HepG2 (cell line): ENCODE measurements around the gene PACS1. TPM values are rescaled to one million over a fixed set of nuclear protein-coding genes. Genes with fewer than 3 reads are reported as not detected.

Experiments used
- ATAC-seq: fragments of 200-7000 bp; cut with Tn5 transposase; 3 replicates; pipeline ENCODE4 v1.9.1; 2020; ENCODE audit warnings: mild to moderate bottlenecking, moderate library complexity
- BruUV-seq: library from RNA; stranded (reverse); fragments of 400-500 nt; replicated peaks from 2 replicates; lab custom pipeline; 2021; lab: Mats Ljungman, UMichigan
- CTCF ChIA-PET: fragments of 300-600 bp; formaldehyde crosslinking; extraction: SDS; loops from one replicate; lab custom pipeline; 2021; ENCODE audit warnings: low total read pairs, inconsistent platforms, low intra/inter-chr PET ratio; lab: Yijun Ruan, JAX
- POLR2A ChIA-PET: fragments of 350-600 bp; sonication (Branson Sonifier 250); formaldehyde crosslinking; loops from one replicate; lab custom pipeline; 2020; ENCODE audit warnings: antibody characterized with exemption, inconsistent platforms; lab: Yijun Ruan, JAX
- DNase-seq: peaks from one replicate; pipeline ENCODE4 v3.0.0-alpha.2; 2015; ENCODE audit warnings: low spot score
- FAIRE-seq: peaks from 3 replicates; lab custom pipeline; 2011; peaks lifted over from hg19 to GRCh38; lab: Jason Lieb, UNC
- H2AFZ ChIP-seq: one replicate; pipeline ENCODE4 v1.6.1; 2011; ENCODE audit warnings: low read length, inconsistent platforms
- H3K27ac ChIP-seq: fragments of 300-600 bp; 3 replicates; pipeline ENCODE4 v1.8.0; 2011; ENCODE audit warnings: mixed run types, mild to moderate bottlenecking, mixed read lengths, low read length, inconsistent platforms; ENCODE audit not compliant: insufficient read depth; ENCODE audit errors: extremely low read length
- H3K27me3 ChIP-seq, 2 experiments: fragments of 200-600 bp in 1 of 2; 2 replicates in 1 of 2; 3 replicates in 1 of 2; pipeline versions ENCODE4 v1.6.0 to v1.8.0; 2011; ENCODE audit warnings: low read length in 2 of 2, mild to moderate bottlenecking in 2 of 2, moderate library complexity in 2 of 2, inconsistent platforms in 1 of 2; ENCODE audit not compliant: insufficient read depth in 2 of 2, control insufficient read depth in 1 of 2
- H3K36me3 ChIP-seq, 2 experiments: fragments of 200-600 bp in 1 of 2; replicated peaks in 1 of 2; 2 replicates in 1 of 2; 3 replicates in 1 of 2; pipeline versions ENCODE4 v1.5.1 to v1.8.0; 2011; ENCODE audit warnings: low read length in 2 of 2, inconsistent platforms in 1 of 2; ENCODE audit not compliant: insufficient read depth in 2 of 2, control insufficient read depth in 1 of 2
- H3K4me1 ChIP-seq: 2 replicates; pipeline ENCODE4 v1.5.1; 2012; ENCODE audit warnings: low read length, inconsistent platforms; ENCODE audit not compliant: insufficient read depth
- H3K4me2 ChIP-seq: 2 replicates; pipeline ENCODE4 v1.6.0; 2011; ENCODE audit warnings: low read depth, low read length, inconsistent platforms
- H3K4me3 ChIP-seq, 3 experiments: fragments of 200-600 bp in 1 of 3; sonication (generic), shearing (Covaris generic) in 1 of 3; replicated peaks in 1 of 3; 2 replicates each; pipeline ENCODE4 v1.5.1; 2011 to 2016; ENCODE audit warnings: low read length in 3 of 3, inconsistent platforms in 2 of 3, low read depth in 2 of 3, mild to moderate bottlenecking in 2 of 3, control low read depth in 1 of 3, mixed read lengths in 1 of 3; ENCODE audit not compliant: insufficient read depth in 1 of 3
- H3K79me2 ChIP-seq: one replicate; pipeline ENCODE4 v1.6.1; 2011; ENCODE audit warnings: low read length, inconsistent platforms; ENCODE audit not compliant: insufficient read depth
- H3K9ac ChIP-seq: 2 replicates; pipeline ENCODE4 v1.6.0; 2011; ENCODE audit warnings: mild to moderate bottlenecking, low read depth, low read length, inconsistent platforms; ENCODE audit not compliant: insufficient read depth
- H3K9me3 ChIP-seq: 2 replicates; pipeline ENCODE4 v1.5.1; 2012; ENCODE audit warnings: mild to moderate bottlenecking, low read length
- H4K20me1 ChIP-seq: 2 replicates; pipeline ENCODE4 v1.6.0; 2011; ENCODE audit warnings: inconsistent platforms, mild to moderate bottlenecking, low read length, moderate library complexity; ENCODE audit not compliant: insufficient read depth
- ATF7 ChIP-seq, 2 experiments: fragments of 450-650 bp in 1 of 2; sonication (generic) in 1 of 2; formaldehyde crosslinking in 1 of 2; IDR thresholded peaks; 2 replicates each; pipeline versions ENCODE4 v1.4.0 to v1.6.1; 2016 to 2020; ENCODE audit warnings: antibody characterized with exemption in 1 of 2, mild to moderate bottlenecking in 1 of 2, missing genetic modification reagents in 1 of 2
- CEBPB ChIP-seq: IDR thresholded peaks from 2 replicates; pipeline ENCODE4 v1.6.1; 2011; ENCODE audit warnings: low read depth, low read length, improper control_type of control experiment, borderline replicate concordance
- SATB2 ChIP-seq: sonication (generic); formaldehyde crosslinking; IDR thresholded peaks from 2 replicates; pipeline ENCODE4 v1.5.0; 2020; ENCODE audit warnings: missing genetic modification reagents
- SP1 ChIP-seq, 2 experiments: fragments of 450-650 bp in 1 of 2; sonication (generic) in 1 of 2; formaldehyde crosslinking in 1 of 2; IDR thresholded peaks; 2 replicates each; pipeline versions ENCODE4 v1.4.0 to v1.6.1; 2016 to 2020; ENCODE audit warnings: missing genetic modification reagents in 1 of 2
- STAT5B ChIP-seq: sonication (generic); formaldehyde crosslinking; IDR thresholded peaks from 2 replicates; pipeline ENCODE4 v1.4.0; 2020; ENCODE audit warnings: missing genetic modification reagents
- ZNF124 ChIP-seq: sonication (generic); formaldehyde crosslinking; IDR thresholded peaks from 2 replicates; pipeline ENCODE4 v1.4.0; 2020; ENCODE audit warnings: missing genetic modification reagents
- ZNF230 ChIP-seq: sonication (generic); formaldehyde crosslinking; IDR thresholded peaks from 2 replicates; pipeline ENCODE4 v1.4.0; 2020; ENCODE audit warnings: mild to moderate bottlenecking, missing genetic modification reagents
- ZNF251 ChIP-seq: sonication (generic); formaldehyde crosslinking; IDR thresholded peaks from 2 replicates; pipeline ENCODE4 v1.9.0; 2021; ENCODE audit warnings: mild to moderate bottlenecking, missing genetic modification reagents
- ZNF547 ChIP-seq: sonication (generic); formaldehyde crosslinking; IDR thresholded peaks from 2 replicates; pipeline ENCODE4 v1.5.1; 2020; ENCODE audit warnings: mild to moderate bottlenecking, missing genetic modification reagents
- ZNF839 ChIP-seq: sonication (generic); formaldehyde crosslinking; IDR thresholded peaks from 2 replicates; pipeline ENCODE4 v1.4.0; 2020; ENCODE audit warnings: missing genetic modification reagents, mild to moderate bottlenecking, borderline replicate concordance
- WGBS: methylation state at CpG from one replicate; pipeline ENCODE4 v1.1.6; 2017; ENCODE audit warnings: low lambda C conversion rate; 5-methylcytosine and 5-hydroxymethylcytosine counted together
- in situ Hi-C: cut with HindIII; loops from 2 replicates; pipeline ENCODE4 v1.10.0; 2017; ENCODE audit warnings: low pct_unique_long_range_greater_than_20kb; ENCODE audit not compliant: extremely low pct_ligation_motif_present
- intact Hi-C: fragments of 100-400 bp; cut with micrococcal nuclease; formaldehyde crosslinking; loops from one replicate; pipeline ENCODE4 v1.10.0; 2022; ENCODE audit not compliant: unreplicated experiment
- polyA plus RNA-seq, 8 experiments: library from polyadenylated mRNA; depleted of rRNA in 3 of 8; stranded (reverse) in 7 of 8; unstranded in 1 of 8; fragments of >200 nt; fragmentation: Illumina TruSeq in 4 of 8; extraction: Trizol in 4 of 8; gene quantifications; 2 replicates each; pipeline versions ENCODE4 v1.2.1 to v1.2.3, GENCODE V29; 2011 to 2016; ENCODE audit warnings: low read depth in 4 of 8, missing spikeins in 1 of 8, mixed read lengths in 1 of 8; ENCODE audit not compliant: insufficient read depth in 1 of 8
- total RNA-seq, 5 experiments: library from RNA; depleted of rRNA; stranded (reverse); fragments of >200 nt; fragmentation: Illumina TruSeq; extraction: Trizol; gene quantifications; 2 replicates each; pipeline ENCODE4 v1.2.3, GENCODE V29; 2016; ENCODE audit warnings: low read depth in 1 of 5

PACS1 gene
- total and polyA plus RNA-seq, 2 of the 13 experiments (the other 11 are each of a cell fraction or from before 2014, with no cell fraction given) = 7.6 to 8.6 TPM

DNA sequence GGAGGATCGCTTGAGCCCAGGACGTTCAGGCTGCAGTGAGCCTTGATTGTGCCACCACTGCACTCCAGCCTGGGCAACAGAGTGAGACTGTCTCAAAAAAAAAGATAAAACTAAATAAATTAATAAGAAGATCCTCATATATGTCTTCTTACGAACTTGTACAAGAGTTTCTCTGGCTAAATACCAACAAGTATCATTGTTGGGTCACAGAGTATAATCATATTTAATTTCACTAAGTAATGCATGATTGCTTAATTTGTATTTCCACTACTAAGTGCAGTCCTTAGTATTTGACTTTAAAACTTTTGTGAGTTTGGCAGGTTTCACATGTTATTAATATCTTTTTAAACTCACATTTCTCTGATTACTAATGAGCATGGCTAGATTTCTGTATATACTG is 60.9 kb downstream of the PACS1 start:
- no TSS peak for BruUV-seq
- Histone ChIP-seq H3K9me3 (no peaks in the 10 kb centered on the region), H3K4me3 (no peak overlapping the region), H3K79me2 (no peaks in the 10 kb centered on the region), H3K27me3 (no peaks in the 10 kb centered on the region), H4K20me1 (no peaks in the 10 kb centered on the region), H3K27ac (no peak overlapping the region), H2AFZ (no peak overlapping the region), H3K4me1 (peaks cover 8% of the 10 kb centered on the region; the same call in 1 of the 2 replicates), H3K4me2 (no peak overlapping the region), H3K36me3 (no peaks in the 10 kb centered on the region; a peak in 1 of 5 replicates), H3K9ac (no peak overlapping the region)
- FAIRE-seq (no peak), ATAC-seq (no peak), DNase-seq (no peak)
- POLR2A ChIA-PET = no interaction called here
- intact Hi-C loops = no loop called here
- CTCF ChIA-PET = no interaction called here
- 92% methylated on average over 3 of the region's 3 CpGs for WGBS
- TF ChIP-seq SATB2 (CRISPR knock-in tag) (no peak), CEBPB (no peak), ATF7 (IDR thresholded peaks at IDR 0.05) (no peak), ATF7 (CRISPR knock-in tag; IDR thresholded peaks at IDR 0.05) (no peak), SP1 (IDR thresholded peaks at IDR 0.05) (no peak), SP1 (CRISPR knock-in tag; IDR thresholded peaks at IDR 0.05) (no peak), ZNF839 (CRISPR knock-in tag) (no peak), ZNF547 (CRISPR knock-in tag) (no peak), ZNF230 (CRISPR knock-in tag) (no peak), ZNF124 (CRISPR knock-in tag) (no peak), ZNF251 (CRISPR knock-in tag) (no peak), STAT5B (CRISPR knock-in tag) (no peak)
- in situ Hi-C loops = loop anchor here (5.0 kb wide), 1 partner anchor 64 kb away; no protein-coding TSS in a partner anchor
